HepG2 (cell line): ENCODE measurements around the gene GLCE.

Source experiments
- STAG1 ChIP-seq: sonication (generic); formaldehyde crosslinking; IDR thresholded peaks from 2 replicates; pipeline ENCODE4 v1.4.0; 2020; ENCODE audit warnings: missing genetic modification reagents
- TF ChIP-seq, protein P1 (sequence below): sonication (generic); formaldehyde crosslinking; IDR thresholded peaks from 2 replicates; pipeline ENCODE4 v1.5.0; 2020; ENCODE audit warnings: mild to moderate bottlenecking, missing genetic modification reagents, moderate library complexity

DNA sequence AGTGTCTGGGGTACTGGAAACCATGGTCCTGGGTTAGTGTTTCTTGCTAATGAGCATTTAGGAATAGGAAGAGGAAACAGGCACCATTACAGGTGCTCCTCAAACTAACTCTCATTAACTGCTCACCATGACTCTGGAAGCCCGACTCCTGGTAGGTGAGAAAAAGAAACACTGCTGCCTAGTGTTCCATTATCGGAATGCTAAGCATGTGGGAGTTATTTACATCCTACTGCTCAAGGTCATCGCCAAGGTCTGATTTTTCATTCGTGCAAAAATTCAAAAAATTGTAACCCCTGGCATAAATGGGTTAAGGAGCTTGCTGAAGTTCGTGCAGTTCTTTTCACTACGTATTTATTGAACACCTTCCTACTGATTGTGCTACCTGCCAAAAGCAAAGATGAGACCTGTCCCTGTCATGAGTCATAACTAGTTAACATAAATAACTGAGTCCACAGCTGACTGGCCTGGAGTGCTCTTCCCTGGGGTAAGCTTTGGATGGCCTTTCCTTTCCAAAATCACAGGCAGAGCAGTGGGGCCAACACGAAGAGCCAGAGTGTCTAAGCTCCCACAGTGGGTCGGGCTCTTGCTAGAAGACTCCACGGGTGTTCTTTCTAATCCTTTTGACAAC lies 115.6 kb downstream of the GLCE start:
- no peak for TF ChIP-seq STAG1 (CRISPR knock-in tag)
- TF ChIP-seq, protein P1, sequence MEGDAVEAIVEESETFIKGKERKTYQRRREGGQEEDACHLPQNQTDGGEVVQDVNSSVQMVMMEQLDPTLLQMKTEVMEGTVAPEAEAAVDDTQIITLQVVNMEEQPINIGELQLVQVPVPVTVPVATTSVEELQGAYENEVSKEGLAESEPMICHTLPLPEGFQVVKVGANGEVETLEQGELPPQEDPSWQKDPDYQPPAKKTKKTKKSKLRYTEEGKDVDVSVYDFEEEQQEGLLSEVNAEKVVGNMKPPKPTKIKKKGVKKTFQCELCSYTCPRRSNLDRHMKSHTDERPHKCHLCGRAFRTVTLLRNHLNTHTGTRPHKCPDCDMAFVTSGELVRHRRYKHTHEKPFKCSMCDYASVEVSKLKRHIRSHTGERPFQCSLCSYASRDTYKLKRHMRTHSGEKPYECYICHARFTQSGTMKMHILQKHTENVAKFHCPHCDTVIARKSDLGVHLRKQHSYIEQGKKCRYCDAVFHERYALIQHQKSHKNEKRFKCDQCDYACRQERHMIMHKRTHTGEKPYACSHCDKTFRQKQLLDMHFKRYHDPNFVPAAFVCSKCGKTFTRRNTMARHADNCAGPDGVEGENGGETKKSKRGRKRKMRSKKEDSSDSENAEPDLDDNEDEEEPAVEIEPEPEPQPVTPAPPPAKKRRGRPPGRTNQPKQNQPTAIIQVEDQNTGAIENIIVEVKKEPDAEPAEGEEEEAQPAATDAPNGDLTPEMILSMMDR (CRISPR knock-in tag) = peak; percentile 23; the same call in 1 of the 2 replicates
